ENCODE results near the gene CNOT10.
"Not testable (repeated sequence)": the region's sequence is repeated elsewhere in the genome, so short reads cannot be mapped to it uniquely, and the experiment has no call there.

The CNOT10 gene, protein sequence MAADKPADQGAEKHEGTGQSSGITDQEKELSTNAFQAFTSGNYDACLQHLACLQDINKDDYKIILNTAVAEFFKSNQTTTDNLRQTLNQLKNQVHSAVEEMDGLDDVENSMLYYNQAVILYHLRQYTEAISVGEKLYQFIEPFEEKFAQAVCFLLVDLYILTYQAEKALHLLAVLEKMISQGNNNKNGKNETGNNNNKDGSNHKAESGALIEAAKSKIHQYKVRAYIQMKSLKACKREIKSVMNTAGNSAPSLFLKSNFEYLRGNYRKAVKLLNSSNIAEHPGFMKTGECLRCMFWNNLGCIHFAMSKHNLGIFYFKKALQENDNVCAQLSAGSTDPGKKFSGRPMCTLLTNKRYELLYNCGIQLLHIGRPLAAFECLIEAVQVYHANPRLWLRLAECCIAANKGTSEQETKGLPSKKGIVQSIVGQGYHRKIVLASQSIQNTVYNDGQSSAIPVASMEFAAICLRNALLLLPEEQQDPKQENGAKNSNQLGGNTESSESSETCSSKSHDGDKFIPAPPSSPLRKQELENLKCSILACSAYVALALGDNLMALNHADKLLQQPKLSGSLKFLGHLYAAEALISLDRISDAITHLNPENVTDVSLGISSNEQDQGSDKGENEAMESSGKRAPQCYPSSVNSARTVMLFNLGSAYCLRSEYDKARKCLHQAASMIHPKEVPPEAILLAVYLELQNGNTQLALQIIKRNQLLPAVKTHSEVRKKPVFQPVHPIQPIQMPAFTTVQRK

GRCh38 chr3:32684800-32685542, at the start of gene CNOT10:
Gene CNOT10, plus strand, starts transcription at chr3:32685188. Its CDS starts 273 bp downstream, at chr3:32685461.
- DNase-seq, result peak; percentile 88

GRCh38 chr3:32640939-32641338, 44.0 kb upstream of the CNOT10 start:
- DNase-seq, result no peak

- DNase-seq, result no peak
These were observed 43.6 kb upstream of the CNOT10 start for GRCh38 chr3:32641356-32641755.

- no peak for DNase-seq
These were observed 41.6 kb upstream of the CNOT10 start for GRCh38 chr3:32643354-32643753.

GRCh38 chr3:32643816-32644215, 41.2 kb upstream of the CNOT10 start:
- no peak for DNase-seq

DNA sequence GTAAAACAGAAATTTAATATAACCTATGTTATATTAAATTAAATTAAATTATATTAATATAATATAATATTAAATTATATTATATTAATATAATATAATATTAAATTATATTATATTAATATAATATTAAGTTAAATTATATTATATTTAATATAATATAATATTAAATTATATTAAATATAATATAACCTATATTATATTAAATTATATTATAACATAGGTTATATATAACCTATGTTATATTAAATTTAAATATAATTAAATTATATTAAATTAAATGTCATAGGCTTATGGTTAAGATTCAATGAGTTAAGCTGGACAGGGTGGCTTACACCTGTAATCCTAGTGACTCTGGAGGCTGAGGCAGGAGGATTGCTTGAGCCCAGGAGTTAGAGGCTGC, 40.6 kb upstream of the CNOT10 start:
- DNase-seq, result no peak

- no peak for DNase-seq
These were observed 38.2 kb upstream of the CNOT10 start for GRCh38 chr3:32646761-32647160.

GRCh38 chr3:32652337-32653100, 32.5 kb upstream of the CNOT10 start:
- not testable (repeated sequence) for DNase-seq

DNA sequence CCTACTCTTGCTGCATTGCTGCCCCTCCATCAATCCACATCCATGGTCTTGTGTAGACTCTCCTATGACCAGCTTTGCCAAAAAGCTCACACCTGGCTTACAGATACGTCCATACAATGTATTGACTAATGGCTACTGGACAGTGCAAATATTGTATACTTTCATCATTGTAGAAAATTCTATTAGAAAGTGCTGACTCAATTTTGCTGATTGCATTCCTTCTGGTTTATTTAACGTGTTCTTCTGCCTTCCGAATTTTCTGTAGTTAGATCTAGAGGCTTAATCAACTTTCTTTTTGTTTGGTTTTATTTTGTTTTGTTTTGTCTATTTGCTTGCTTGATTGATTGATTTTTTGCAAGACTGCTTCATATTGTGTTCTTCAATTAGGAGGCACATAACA, 29.8 kb upstream of the CNOT10 start:
- DNase-seq, result no peak

DNA sequence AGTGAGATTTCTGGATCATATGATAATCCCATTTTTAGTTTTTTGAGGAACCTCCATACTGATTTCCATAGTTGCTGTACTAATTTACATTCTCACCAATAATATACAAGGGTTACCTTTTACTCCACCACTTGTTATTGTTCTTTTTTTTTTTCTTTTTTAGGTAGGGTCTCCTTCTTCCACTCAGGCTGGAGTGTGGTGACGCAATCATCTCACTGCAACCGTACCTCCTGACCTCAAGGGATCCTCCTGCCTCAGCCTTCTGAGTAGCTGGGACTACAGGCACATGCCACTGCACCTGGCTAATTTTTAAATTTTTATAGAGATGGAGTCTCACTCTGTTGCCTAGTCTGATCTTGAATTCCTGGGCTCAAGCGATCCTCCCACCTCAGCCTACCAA, 24.4 kb upstream of the CNOT10 start:
- no peak for DNase-seq

- no peak for DNase-seq
These were observed 22.3 kb upstream of the CNOT10 start for GRCh38 chr3:32662647-32663046.

DNA sequence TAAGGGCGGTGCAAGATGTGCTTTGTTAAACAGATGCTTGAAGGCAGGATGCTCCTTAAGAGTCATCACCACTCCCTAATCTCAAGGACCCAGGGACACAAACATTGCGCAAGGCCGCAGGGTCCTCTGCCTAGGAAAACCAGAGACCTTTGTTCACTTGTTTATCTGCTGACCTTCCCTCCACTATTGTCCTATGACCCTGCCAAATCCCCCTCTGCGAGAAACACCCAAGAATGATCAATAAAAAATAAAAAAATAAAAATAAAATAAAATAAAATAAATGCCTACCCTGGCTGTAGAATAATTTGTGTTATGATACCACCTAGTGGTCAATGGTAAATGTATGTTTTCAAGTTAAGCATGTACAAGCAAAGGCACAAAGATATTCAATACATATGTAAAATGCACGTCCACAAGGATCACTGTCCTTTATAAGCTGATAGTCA, 20.3 kb upstream of the CNOT10 start:
- not testable (repeated sequence) for DNase-seq

GRCh38 chr3:32667072-32667582, 17.9 kb upstream of the CNOT10 start:
- DNase-seq, result no peak

DNA sequence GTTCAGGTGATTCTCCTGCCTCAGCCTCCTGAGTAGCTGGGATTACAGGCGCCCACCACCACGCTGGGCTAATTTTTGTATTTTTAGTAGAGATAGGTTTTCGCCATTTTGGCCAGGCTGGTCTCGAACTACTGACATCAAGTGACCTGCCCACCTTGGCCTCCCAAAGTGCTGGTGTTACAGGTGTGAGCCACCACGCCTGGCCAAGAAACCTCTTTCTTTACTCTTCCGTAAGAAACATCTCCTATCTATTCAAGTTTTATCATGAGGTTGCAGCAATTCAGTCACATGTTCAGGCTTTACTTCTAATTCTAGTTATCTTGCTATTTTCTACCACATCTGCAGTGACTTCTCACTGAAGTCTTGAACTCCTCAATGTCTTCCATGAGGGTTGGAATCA, 15.8 kb upstream of the CNOT10 start:
- DNase-seq, result not testable (repeated sequence)

GRCh38 chr3:32673730-32674129, 11.3 kb upstream of the CNOT10 start:
- not testable (repeated sequence) for DNase-seq

GRCh38 chr3:32675164-32675563, 9.8 kb upstream of the CNOT10 start:
- DNase-seq, result no peak

- DNase-seq, result no peak
These were observed 9.3 kb upstream of the CNOT10 start for GRCh38 chr3:32675650-32676049.

DNA sequence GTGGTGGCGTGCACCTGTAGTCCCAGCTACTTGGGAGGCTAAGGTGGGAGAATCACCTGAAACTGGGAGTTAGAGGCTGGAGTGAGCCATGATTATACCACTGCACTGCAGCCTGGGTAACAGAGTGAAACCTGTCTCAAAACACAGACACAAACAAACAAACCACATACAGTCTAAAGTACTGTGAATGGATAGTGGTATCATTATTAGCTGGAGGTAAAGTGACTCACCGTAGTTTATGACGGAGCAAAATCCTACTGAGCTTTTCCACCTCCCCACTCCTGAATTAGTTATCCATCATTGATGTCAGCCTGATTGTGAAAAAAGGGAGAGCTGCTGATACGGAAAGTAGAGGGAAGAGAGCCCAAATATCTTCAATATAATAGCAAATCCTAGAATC, 3.2 kb upstream of the CNOT10 start:
- DNase-seq, result no peak

- no peak for DNase-seq
These were observed 774 bp upstream of the CNOT10 start for GRCh38 chr3:32684029-32684799.

DNA sequence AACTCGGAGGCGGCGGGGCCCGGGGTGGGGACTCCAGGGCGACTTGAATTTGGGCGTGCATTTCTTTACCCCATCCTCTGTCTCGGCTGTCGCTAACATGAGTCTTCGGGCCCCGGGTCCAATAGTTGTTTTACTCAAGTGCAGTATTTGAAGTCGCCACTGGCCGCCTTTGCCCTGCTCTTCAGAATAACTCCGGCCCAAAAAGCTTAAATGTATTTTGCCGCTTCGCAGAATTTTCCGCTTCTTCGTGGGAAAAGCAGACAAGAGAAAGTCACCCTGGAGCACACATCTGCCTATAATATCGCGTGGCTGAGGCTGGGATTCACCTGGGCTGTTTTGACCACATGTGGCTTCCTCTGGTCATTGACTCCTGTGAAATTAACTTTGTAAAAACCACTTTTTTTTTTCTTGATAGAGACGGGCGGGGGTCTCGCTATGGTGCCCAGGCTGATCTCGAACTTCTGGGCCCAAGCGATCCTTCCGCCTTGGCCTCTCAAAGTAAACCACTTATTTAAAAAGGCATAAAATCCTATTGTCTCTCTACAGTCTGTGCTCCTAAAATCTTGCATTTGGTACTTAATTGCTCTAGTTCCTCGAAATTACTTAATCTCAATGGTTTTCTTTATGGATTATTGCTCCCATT, 676 bp downstream of the CNOT10 start:
- no peak for DNase-seq

DNA sequence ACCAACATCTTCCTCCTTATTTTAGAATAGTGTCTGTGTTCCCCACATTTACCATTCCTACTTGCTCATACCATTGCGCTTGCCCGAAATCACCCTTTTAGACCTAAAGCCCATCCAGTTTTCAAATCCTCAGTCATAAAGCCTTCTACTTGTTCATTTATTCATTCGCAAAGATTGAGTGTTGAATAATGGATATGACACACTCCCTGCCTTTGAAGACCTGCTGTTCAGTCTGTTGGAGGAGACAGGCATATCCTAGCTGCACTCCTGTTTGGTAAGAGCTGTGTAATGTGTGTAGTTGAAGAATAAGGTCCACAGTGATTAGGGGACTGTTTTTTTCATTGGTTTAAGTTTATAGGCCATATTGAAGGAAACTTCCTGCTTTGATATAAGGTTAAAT, 1.7 kb downstream of the CNOT10 start:
- no peak for DNase-seq

Measured in SHP77 treated with DMSO at 0.1 percent for 48 hours (cell line).